Liver (tissue), 9 donors: ENCODE results near the gene SUPT5H. TPM values are rescaled to one million over a fixed set of nuclear protein-coding genes. Genes with fewer than 3 reads are reported as not detected.

Source experiments
- DNase-seq: peaks from one replicate; pipeline ENCODE4 v3.0.0-alpha.2; 2017; ENCODE audit warnings: low spot score
- H3K27ac ChIP-seq, 2 donors: one replicate each; pipeline ENCODE4 v1.7.0; 2013; ENCODE audit warnings: inconsistent platforms in 2 of 2, low read length in 2 of 2, control low read depth in 1 of 2, low read depth in 1 of 2, mild to moderate bottlenecking in 1 of 2
- H3K27me3 ChIP-seq, 4 donors: one replicate each; pipeline versions ENCODE4 v1.6.1 to v1.7.0; 2013; ENCODE audit warnings: low read length in 3 of 4, inconsistent platforms in 1 of 4, mild to moderate bottlenecking in 1 of 4, moderate library complexity in 1 of 4; ENCODE audit not compliant: control insufficient read depth in 4 of 4, insufficient read depth in 4 of 4
- H3K36me3 ChIP-seq, 4 donors: one replicate each; pipeline versions ENCODE4 v1.6.1 to v1.7.0; 2013; ENCODE audit warnings: low read length in 3 of 4, mild to moderate bottlenecking in 3 of 4, low read depth in 1 of 4, moderate library complexity in 1 of 4; ENCODE audit not compliant: control insufficient read depth in 4 of 4, insufficient read depth in 3 of 4
- H3K4me1 ChIP-seq, 4 donors: one replicate each; pipeline versions ENCODE4 v1.6.1 to v1.7.0; 2013; ENCODE audit warnings: low read length in 3 of 4, mild to moderate bottlenecking in 3 of 4, moderate library complexity in 1 of 4; ENCODE audit not compliant: control insufficient read depth in 4 of 4, insufficient read depth in 4 of 4
- H3K4me3 ChIP-seq, 3 donors: one replicate each; pipeline versions ENCODE4 v1.6.1 to v1.7.0; 2013; ENCODE audit warnings: low read length in 3 of 3, control low read depth in 1 of 3, low read depth in 1 of 3, mild to moderate bottlenecking in 1 of 3
- H3K9ac ChIP-seq, 2 donors: one replicate each; pipeline ENCODE4 v1.7.0; 2013; ENCODE audit warnings: low read length in 2 of 2, mild to moderate bottlenecking in 2 of 2, moderate library complexity in 2 of 2, control low read depth in 1 of 2, low read depth in 1 of 2
- H3K9me3 ChIP-seq, 4 donors: one replicate each; pipeline versions ENCODE4 v1.6.1 to v1.7.0; 2013; ENCODE audit warnings: low read length in 3 of 4; ENCODE audit not compliant: control insufficient read depth in 4 of 4
- ATF3 ChIP-seq: IDR thresholded peaks from 2 replicates; pipeline ENCODE4 v1.6.1; 2016; ENCODE audit warnings: antibody characterized with exemption
- CTCF ChIP-seq: fragments of 150-350 bp; IDR thresholded peaks from 2 replicates; pipeline ENCODE4 v1.5.1; 2017; ENCODE audit warnings: improper control_type of control experiment, low read depth, low read length; ENCODE audit not compliant: missing input control
- EGR1 ChIP-seq, 2 donors: IDR thresholded peaks; 2 replicates each; pipeline ENCODE4 v1.6.1; 2016 to 2018; ENCODE audit warnings: antibody characterized with exemption in 2 of 2, low read depth in 2 of 2
- FOXA1 ChIP-seq: IDR thresholded peaks from 2 replicates; pipeline ENCODE4 v1.6.1; 2016; ENCODE audit warnings: antibody characterized with exemption
- FOXA2 ChIP-seq: IDR thresholded peaks from 2 replicates; pipeline ENCODE4 v1.6.1; 2016; ENCODE audit warnings: antibody characterized with exemption
- GABPA ChIP-seq, 2 donors: IDR thresholded peaks in 1 of 2; conservative IDR thresholded peaks in 1 of 2; 2 replicates each; pipeline ENCODE4 v1.6.1; 2016; ENCODE audit warnings: antibody characterized with exemption in 2 of 2, mild to moderate bottlenecking in 1 of 2, moderate library complexity in 1 of 2
- HNF4A ChIP-seq, 2 donors: conservative IDR thresholded peaks; 2 replicates each; pipeline ENCODE4 v1.6.1; 2016; ENCODE audit warnings: antibody characterized with exemption in 2 of 2, mild to moderate bottlenecking in 2 of 2
- HNF4G ChIP-seq: IDR thresholded peaks from 2 replicates; pipeline ENCODE4 v1.6.1; 2016; ENCODE audit warnings: antibody characterized with exemption
- JUND ChIP-seq, 2 donors: IDR thresholded peaks; 2 replicates each; pipeline ENCODE4 v1.6.1; 2016; ENCODE audit warnings: antibody characterized with exemption in 2 of 2
- MAX ChIP-seq: IDR thresholded peaks from 2 replicates; pipeline ENCODE4 v1.6.1; 2016; ENCODE audit warnings: antibody characterized with exemption
- NR2F2 ChIP-seq: IDR thresholded peaks from 2 replicates; pipeline ENCODE4 v1.6.1; 2016; ENCODE audit warnings: antibody characterized with exemption
- RAD21 ChIP-seq, 2 donors: IDR thresholded peaks; 2 replicates each; pipeline ENCODE4 v1.6.1; 2016; ENCODE audit warnings: antibody characterized with exemption in 2 of 2, mild to moderate bottlenecking in 2 of 2
- REST ChIP-seq: IDR thresholded peaks from 2 replicates; pipeline ENCODE4 v1.6.1; 2016; ENCODE audit warnings: antibody characterized with exemption, mild to moderate bottlenecking
- RXRA ChIP-seq, 2 donors: IDR thresholded peaks; 2 replicates each; pipeline ENCODE4 v1.6.1; 2017 to 2018; ENCODE audit warnings: antibody characterized with exemption in 2 of 2, mild to moderate bottlenecking in 1 of 2
- SP1 ChIP-seq: IDR thresholded peaks from 2 replicates; pipeline ENCODE4 v1.6.1; 2018; ENCODE audit warnings: antibody characterized with exemption, mild to moderate bottlenecking
- TAF1 ChIP-seq: conservative IDR thresholded peaks from 2 replicates; pipeline ENCODE4 v1.6.1; 2016; ENCODE audit warnings: antibody characterized with exemption, mild to moderate bottlenecking
- YY1 ChIP-seq: IDR thresholded peaks from 2 replicates; pipeline ENCODE4 v1.6.1; 2016; ENCODE audit warnings: antibody characterized with exemption, mild to moderate bottlenecking
- ZBTB33 ChIP-seq: IDR thresholded peaks from 2 replicates; pipeline ENCODE4 v1.6.1; 2016; ENCODE audit warnings: antibody characterized with exemption
- WGBS: extraction: QIAGEN DNeasy Blood & Tissue Kit; methylation state at CpG from one replicate; pipeline ENCODE4 v1.1.7; 2013; 5-methylcytosine and 5-hydroxymethylcytosine counted together
- polyA plus RNA-seq, 2 donors: library from polyadenylated mRNA; stranded (reverse) in 1 of 2; unstranded in 1 of 2; fragments of 200-250 nt in 1 of 2; fragments of >200 nt in 1 of 2; fragmentation: Nextera tagmentation in 1 of 2; extraction: Ambion mirVana in 1 of 2; gene quantifications; one replicate each; pipeline versions ENCODE4 v1.2.1 to v1.2.3, GENCODE V29; 2013 to 2015
- total RNA-seq, 2 donors: library from RNA; depleted of rRNA; stranded (reverse); fragments of >200 nt; gene quantifications; one replicate each; pipeline ENCODE4 v1.2.3, GENCODE V29; 2014
- donor health status: healthy.
- donor health status: healthy.
- donor health status: healthy.
- donor health status: healthy.
- donor health status: healthy.

Gene SUPT5H
- total and polyA plus RNA-seq, 4 donors: 19.3 to 52.5 (median 45.2) TPM

GRCh38 chr19:39435499-39436349 lies 9.7 kb upstream of the SUPT5H start, which contains the start of gene RPS16:
Gene RPS16 (minus strand): TSS chr19:39435949. CDS start chr19:39435895, 54 bp downstream.
- peak within 1 kb of the TSS; percentile 86 to 91 for H3K9ac ChIP-seq
- TF ChIP-seq YY1 (peak; percentile 93), HNF4A (conservative IDR thresholded peaks at IDR 0.05) (peak; percentile 8 to 32), ZBTB33 (peak; percentile 98), TAF1 (peak; percentile 99), GABPA (IDR thresholded peaks at IDR 0.05 in 1 of 2, conservative IDR thresholded peaks at IDR 0.05 in 1 of 2) (peak; percentile 82 to 98), FOXA1 (peak; percentile 51), RXRA (IDR thresholded peaks at IDR 0.05) (peak; percentile 33 to 44), ATF3 (no peak), FOXA2 (peak; percentile 10), JUND (IDR thresholded peaks at IDR 0.05) (no peak), CTCF (no peak), RAD21 (IDR thresholded peaks at IDR 0.05) (peak in 1 of 2 donors; percentile 50), EGR1 (IDR thresholded peaks at IDR 0.05; ENCODE audit: low read depth in 2 of 2) (peak in 1 of 2 donors; percentile 75), NR2F2 (peak; percentile 33), SP1 (peak; percentile 71), REST (peak; percentile 93), HNF4G (no peak), MAX (peak; percentile 88)
- H3K36me3 ChIP-seq: peaks cover 15 to 24% (median 17%) of the 10 kb centered on the region in 4 donors
- peak; percentile 98 for DNase-seq
- peak within 1 kb of the TSS; percentile 79 to 81 for H3K27ac ChIP-seq
- no peaks in the 10 kb centered on the region for H3K9me3 ChIP-seq
- H3K27me3 ChIP-seq: no peaks in the 10 kb centered on the region
- H3K4me3 ChIP-seq: peak within 1 kb of the TSS; percentile 77 to 90 (median 81)
- under 1% methylated on average over 61 of the region's 61 CpGs for WGBS
- H3K4me1 ChIP-seq: peaks cover 4 to 32% (median 17%) of the 10 kb centered on the region in 4 donors
